Ureter (tissue), 1 donor: ENCODE data around the gene TMOD3. TPM values are rescaled to one million over a fixed set of nuclear protein-coding genes. Genes with fewer than 3 reads are reported as not detected.
"Not testable (repeated sequence)": the region's sequence is repeated elsewhere in the genome, so short reads cannot be mapped to it uniquely, and the experiment has no call there.

Experiments
- DNase-seq: peaks from one replicate; pipeline ENCODE4 v3.0.0-alpha.2; 2020; ENCODE audit warnings: low spot score
- total RNA-seq: library from RNA; stranded (reverse); gene quantifications from one replicate; pipeline ENCODE4 v1.2.4, GENCODE V29; 2023
- donor health status: DM: yes; HTN: yes; CAD: no.

Gene TMOD3
- total RNA-seq, result 44.2 TPM

- peak; percentile 94 for DNase-seq
Measured at GRCh38 chr15:51829376-51830275, at the start of gene TMOD3. Gene TMOD3, plus strand, starts transcription at chr15:51829653. Its CDS starts 33,232 bp downstream, at chr15:51862885.

- no peak for DNase-seq
Measured at GRCh38 chr15:51780636-51781035, 48.8 kb upstream of the TMOD3 start.

DNA sequence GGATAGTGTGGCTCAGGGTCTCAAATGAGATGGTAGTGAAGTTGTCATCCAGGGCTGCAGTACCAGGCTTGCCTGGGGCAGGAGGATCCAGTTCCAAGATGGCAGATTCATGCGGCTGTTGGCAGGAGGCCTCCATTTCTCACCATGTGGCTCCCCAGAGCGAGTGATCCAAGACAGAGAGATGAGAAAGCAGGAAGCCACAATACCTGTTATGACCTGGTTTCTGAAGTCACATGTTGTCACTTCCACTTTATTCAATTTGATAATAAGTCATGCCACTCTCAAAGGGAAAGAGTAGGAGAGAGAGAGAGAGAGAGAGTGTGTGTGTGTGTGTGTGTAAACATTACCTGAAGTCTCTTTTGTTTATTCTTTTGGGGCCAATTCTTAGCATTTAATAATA lies 47.9 kb upstream of the TMOD3 start:
- DNase-seq, result no peak

GRCh38 chr15:51782357-51782896 lies 47.0 kb upstream of the TMOD3 start:
- no peak for DNase-seq

DNA sequence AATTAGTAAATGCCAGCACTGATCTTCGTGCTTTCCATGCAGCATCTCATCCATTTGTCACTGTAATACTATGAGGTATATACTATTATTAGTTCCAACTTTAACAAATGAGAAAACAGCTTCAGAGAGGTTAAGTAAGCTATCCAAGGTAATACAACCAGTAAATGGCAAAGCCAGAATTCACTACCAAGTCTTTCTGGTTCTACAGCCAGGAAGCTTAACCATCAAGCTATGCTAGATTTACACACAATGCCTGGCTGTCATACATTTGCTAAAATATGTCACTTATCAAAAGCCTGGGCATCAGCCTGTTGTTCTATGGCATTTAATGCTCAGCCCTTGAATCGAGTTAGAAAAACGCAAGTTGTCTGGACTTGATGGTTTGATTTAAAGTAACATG lies 45.5 kb upstream of the TMOD3 start:
- no peak for DNase-seq

DNA sequence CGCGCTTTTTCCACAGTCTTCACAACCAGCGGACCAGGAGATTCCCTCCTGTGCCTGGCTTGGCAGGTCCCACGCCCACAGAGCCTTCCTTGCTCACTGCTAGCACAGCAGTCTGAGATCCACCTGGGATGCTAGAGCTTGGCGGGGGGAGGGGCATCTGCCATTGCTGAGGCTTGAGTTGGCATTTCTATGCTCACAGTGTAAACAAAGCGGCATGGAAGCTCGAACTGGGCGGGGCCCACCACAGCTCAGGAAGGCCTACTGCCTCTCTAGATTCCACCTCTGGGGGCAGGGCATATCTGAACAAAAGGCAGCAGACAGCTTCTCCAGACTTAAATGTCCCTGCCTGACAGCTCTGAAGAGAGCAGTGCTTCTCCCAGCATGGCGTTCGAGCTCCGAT lies 42.3 kb upstream of the TMOD3 start:
- DNase-seq, result not testable (repeated sequence)

DNA sequence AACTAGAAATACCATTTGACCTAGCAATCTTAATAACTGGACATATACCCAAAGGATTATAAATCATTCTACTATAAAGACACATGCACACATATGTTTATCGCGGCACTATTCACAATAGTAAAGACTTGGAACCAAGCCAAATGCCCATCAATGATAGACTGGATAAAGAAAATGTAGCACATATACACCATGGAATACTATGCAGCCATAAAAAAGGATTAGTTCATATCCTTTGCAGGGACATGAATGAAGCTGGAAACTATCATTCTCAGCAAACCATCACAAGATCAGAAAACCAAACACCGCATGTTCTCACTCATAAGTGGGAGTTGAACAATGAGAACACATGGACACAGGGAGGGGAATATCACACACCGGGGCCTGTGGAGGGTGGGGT lies 37.0 kb upstream of the TMOD3 start:
- DNase-seq, result not testable (repeated sequence)

GRCh38 chr15:51793521-51794305 lies 35.7 kb upstream of the TMOD3 start:
- no peak for DNase-seq

- no peak for DNase-seq
Measured at GRCh38 chr15:51796847-51797401, 32.5 kb upstream of the TMOD3 start.

- no peak for DNase-seq
Measured at GRCh38 chr15:51798281-51798680, 31.2 kb upstream of the TMOD3 start.

- no peak for DNase-seq
Measured at GRCh38 chr15:51799282-51800252, 29.9 kb upstream of the TMOD3 start.

DNA sequence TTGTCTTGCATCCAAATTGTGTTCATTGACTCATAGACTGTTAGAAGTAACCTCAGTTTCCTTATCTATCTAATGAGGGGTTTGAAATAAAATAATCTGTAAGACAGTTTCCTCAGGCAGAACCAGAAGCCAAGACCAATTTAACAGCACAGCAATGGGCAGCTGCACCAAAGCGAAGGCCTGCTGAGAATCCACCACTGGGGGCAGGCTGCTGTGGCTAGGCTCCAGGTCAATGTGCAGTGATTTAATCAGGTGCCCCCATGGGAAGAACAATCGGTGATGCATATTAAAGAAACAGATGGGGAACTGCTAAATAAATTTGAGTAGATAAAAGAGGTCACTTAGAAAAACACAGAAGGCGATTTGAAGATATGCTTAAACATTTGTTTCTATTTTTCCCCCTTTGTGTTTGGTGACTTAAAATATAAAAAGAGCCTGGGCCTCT lies 28.0 kb upstream of the TMOD3 start:
- no peak for DNase-seq

DNA sequence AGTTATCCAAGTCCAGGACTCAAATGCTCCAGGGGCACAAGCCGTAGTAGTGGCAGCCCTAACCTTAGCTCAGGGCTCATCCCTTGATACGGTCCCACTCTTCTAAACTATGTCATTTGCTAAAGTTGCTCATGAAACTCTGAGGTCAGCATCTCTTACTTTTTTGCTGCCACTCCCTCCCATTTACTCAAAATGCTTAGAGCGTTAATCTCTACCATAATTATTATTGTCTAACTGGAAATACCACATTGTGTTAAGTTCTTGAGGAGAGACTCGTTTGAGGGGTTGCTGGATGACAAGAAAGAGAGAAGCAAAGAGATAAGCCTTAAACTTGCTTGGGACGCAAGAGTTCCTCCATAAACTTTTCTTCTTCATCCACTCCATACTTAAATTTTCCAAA lies 26.9 kb upstream of the TMOD3 start:
- DNase-seq, result no peak

GRCh38 chr15:51803965-51804364 lies 25.5 kb upstream of the TMOD3 start:
- no peak for DNase-seq

- no peak for DNase-seq
Measured at GRCh38 chr15:51806123-51806522, 23.3 kb upstream of the TMOD3 start.

- DNase-seq, result no peak
Measured at GRCh38 chr15:51809457-51809856, 20.0 kb upstream of the TMOD3 start.

GRCh38 chr15:51812598-51812997 lies 16.9 kb upstream of the TMOD3 start:
- DNase-seq, result no peak

- DNase-seq, result no peak
Measured at GRCh38 chr15:51814606-51815005, 14.8 kb upstream of the TMOD3 start.

GRCh38 chr15:51816611-51817010 lies 12.8 kb upstream of the TMOD3 start:
- DNase-seq, result no peak

DNA sequence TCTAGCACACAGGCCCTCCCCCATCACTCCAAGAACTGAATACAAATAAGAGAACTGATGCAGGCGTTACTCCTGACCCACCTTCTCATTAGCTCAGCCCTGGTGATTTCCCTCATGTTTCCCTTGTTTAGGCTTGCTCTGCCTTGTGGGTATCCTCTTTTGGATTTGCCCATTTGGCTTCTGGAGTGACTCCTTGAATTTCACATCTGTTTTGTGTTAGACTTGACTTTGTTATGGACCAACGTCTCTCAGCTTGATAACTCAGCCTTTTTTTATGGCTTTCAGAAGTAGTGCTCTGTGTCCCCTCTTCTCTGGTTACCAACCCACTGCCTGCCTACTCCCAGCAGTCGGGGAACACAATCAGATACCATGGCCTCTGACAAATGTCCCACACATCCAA lies 11.3 kb upstream of the TMOD3 start:
- no peak for DNase-seq

- no peak for DNase-seq
Measured at GRCh38 chr15:51825698-51826097, 3.8 kb upstream of the TMOD3 start.
